Measurements from ENCODE around the gene GCN1. TPM values are rescaled to one million over a fixed set of nuclear protein-coding genes. Genes with fewer than 3 reads are reported as not detected.

The GCN1 gene
- total and polyA plus RNA-seq, 2 of the 8 experiments (the other 6 are each of a cell fraction or from before 2014, with no cell fraction given) = 61.4 to 133 TPM

GRCh38 chr12:120099738-120100137 lies 94.8 kb downstream of the GCN1 start:
- Histone ChIP-seq H3K14ac (ENCODE audit: insufficient read length) (no peak overlapping the region), H3K18ac (ENCODE audit: extremely low read depth, low read length) (no peak overlapping the region), H3K27ac (ENCODE audit: low read depth, low read length) (0 out of 2 replicates have a peak overlapping the region, but pooled peaks have one; percentile 10), H4K20me1 (replicated peaks in 1 of 2; ENCODE audit: control insufficient read depth in 1 of 2, insufficient read depth in 2 of 2, low read length in 2 of 2) (peaks cover 6 to 14% of the 10 kb centered on the region in 2 experiments), H3K4ac (replicated peaks; ENCODE audit: insufficient read length, low read depth, low read length) (no peak overlapping the region), H3K9ac (replicated peaks in 1 of 4; ENCODE audit: extremely low read depth in 1 of 4, low read depth in 3 of 4, low read length in 3 of 4) (no peak overlapping the region), H3K23ac (ENCODE audit: insufficient read length) (no peak overlapping the region), H2BK120ac (replicated peaks; ENCODE audit: low read depth, low read length) (no peak overlapping the region), H3K9me3 (ENCODE audit: insufficient read depth in 2 of 2, low read depth in 1 of 2, low read length in 1 of 2) (no peaks in the 10 kb centered on the region), H4K8ac (ENCODE audit: extremely low read depth, insufficient read depth, low read length) (no peak overlapping the region), H2AFZ (ENCODE audit: low read length) (no peak overlapping the region), H3K79me2 (ENCODE audit: control insufficient read depth in 1 of 2, insufficient read depth in 2 of 2, low read length in 2 of 2) (peaks cover 0 to 30% of the 10 kb centered on the region in 2 experiments; a peak in 3 of 4 replicates), H3K79me1 (ENCODE audit: low read depth, low read length) (peaks cover 6% of the 10 kb centered on the region; the same call in 1 of the 2 replicates), H2BK20ac (ENCODE audit: low read length) (no peak overlapping the region), H3K4me1 (replicated peaks in 1 of 4; ENCODE audit: control insufficient read depth in 3 of 4, insufficient read depth in 4 of 4, low read length in 3 of 4) (peaks cover 2 to 18% (median 9%) of the 10 kb centered on the region in 4 experiments), H4K91ac (replicated peaks; ENCODE audit: insufficient read length, low read length) (no peak overlapping the region), H3K4me3 (ENCODE audit: extremely low read depth in 1 of 4, insufficient read depth in 2 of 4, low read depth in 3 of 4, low read length in 4 of 4) (no peak overlapping the region), H2BK15ac (ENCODE audit: low read length) (no peak overlapping the region), H3K4me2 (ENCODE audit: insufficient read depth in 1 of 2, low read depth in 2 of 2, low read length in 2 of 2) (no peak overlapping the region), H3K23me2 (ENCODE audit: low read depth, low read length) (no peaks in the 10 kb centered on the region), H4K5ac (ENCODE audit: insufficient read length, low read depth, low read length) (no peak overlapping the region), H3K56ac (replicated peaks; ENCODE audit: insufficient read length, low read depth, low read length) (no peak overlapping the region), H3K36me3 (ENCODE audit: control insufficient read depth in 2 of 4, insufficient read depth in 4 of 4, low read length in 3 of 4) (peaks cover 0 to 19% (median 10%) of the 10 kb centered on the region in 4 experiments; a peak in 6 of 8 replicates), H2BK12ac (ENCODE audit: low read depth, low read length) (no peak overlapping the region), H2BK5ac (ENCODE audit: low read depth, low read length) (no peak overlapping the region), H3K27me3 (replicated peaks in 1 of 4; ENCODE audit: control insufficient read depth in 3 of 4, extremely low read depth in 1 of 4, insufficient read depth in 3 of 4, low read length in 3 of 4) (no peaks in the 10 kb centered on the region), H2AK5ac (ENCODE audit: low read depth, low read length) (no peak overlapping the region)
- DNase-seq (ENCODE audit: low read depth in 1 of 2, low spot score in 2 of 2) (no peak), FAIRE-seq (no peak)
- TF ChIP-seq EP300 (IDR thresholded peaks at IDR 0.05; ENCODE audit: borderline replicate concordance in 1 of 2, low read depth in 2 of 2, low read length in 2 of 2) (no peak), TEAD4 (IDR thresholded peaks at IDR 0.05; ENCODE audit: low read depth, low read length) (no peak), KDM5A (IDR thresholded peaks at IDR 0.05; ENCODE audit: low read length) (no peak), MAX (IDR thresholded peaks at IDR 0.05) (no peak), SIRT6 (IDR thresholded peaks at IDR 0.05; ENCODE audit: low read length) (no peak), SP4 (IDR thresholded peaks at IDR 0.05; ENCODE audit: low read length) (no peak), YY1 (IDR thresholded peaks at IDR 0.05; ENCODE audit: low read depth, low read length) (no peak), CEBPB (IDR thresholded peaks at IDR 0.05; ENCODE audit: low read depth, low read length) (no peak), CREB1 (IDR thresholded peaks at IDR 0.05) (no peak), TCF12 (IDR thresholded peaks at IDR 0.05; ENCODE audit: low read depth, low read length) (no peak)
- 96% methylated on average over 11 of the region's 11 CpGs; no CpG with 5 or more reads in 1 of the 2 experiments for WGBS, 2 experiments (ENCODE audit: extremely low coverage in 1 of 2, insufficient coverage in 1 of 2, insufficient read length in 1 of 2, insufficient replicate concordance in 2 of 2, low coverage in 1 of 2, low lambda C conversion rate in 2 of 2, missing lambda C conversion rate in 1 of 2)
- CTCF ChIA-PET (ENCODE audit: partially characterized antibody) = interaction anchor here (0.6 to 1.5 kb wide), 4 partner anchors 9 to 527 kb away, joined by 3 to 6 read pairs (median 3); no protein-coding TSS in a partner anchor
- POLR2A ChIA-PET (ENCODE audit: partially characterized antibody) = interaction anchor here (1.2 to 6.3 kb wide), 4 partner anchors 9 to 100 kb away, joined by 5 to 52 read pairs (median 12); partner anchors contain the start of gene RAB35

Data from H1 (cell line).